HG02884 (cell line): Measurements from ENCODE around the gene SLC5A11.

ENCODE experiments used
- ATAC-seq: cut with Tn5 transposase; IDR thresholded peaks from one replicate; pipeline ENCODE4 v1.9.1; 2021; ENCODE audit warnings: mild to moderate bottlenecking, moderate library complexity; ENCODE audit not compliant: unreplicated experiment

The SLC5A11 gene

DNA sequence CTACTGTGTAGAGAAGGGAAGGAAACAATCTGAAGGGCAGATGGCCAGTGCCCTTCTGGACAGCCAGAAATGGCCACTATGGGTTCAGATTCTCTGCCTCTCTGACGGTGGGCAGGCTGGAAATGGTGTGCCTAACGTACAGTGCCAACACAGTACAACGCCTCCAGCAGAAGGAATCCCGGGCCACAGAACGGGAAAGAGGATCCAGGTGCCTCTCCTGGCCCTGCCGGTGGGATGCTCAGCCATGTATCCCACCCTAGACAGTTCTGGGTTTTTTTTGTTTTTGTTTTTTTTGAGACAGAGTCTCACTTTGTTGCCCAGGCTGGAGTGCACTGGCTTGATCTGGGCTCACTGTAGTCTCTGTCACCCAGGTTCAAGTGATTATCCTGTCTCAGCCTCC is 71.5 kb downstream of the SLC5A11 start:
- ATAC-seq = no peak

DNA sequence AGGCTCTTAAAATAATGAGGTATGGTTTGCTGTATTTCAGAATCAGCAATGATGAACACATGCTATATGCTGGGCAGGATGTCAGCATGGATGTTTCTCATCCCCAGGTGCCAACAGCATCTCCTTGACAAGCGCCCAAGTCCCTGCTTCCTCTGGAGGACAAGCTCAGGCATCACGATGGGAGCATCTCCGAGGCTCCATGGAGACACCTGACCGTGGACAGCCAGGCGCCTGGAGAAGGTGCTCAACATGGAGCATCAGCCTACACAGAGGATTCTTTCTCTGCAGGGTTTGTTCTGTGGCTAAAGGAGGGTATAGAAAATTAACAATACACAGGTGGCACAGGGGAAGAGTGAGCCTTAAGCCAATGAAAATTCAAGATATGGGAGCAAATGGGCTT is 72.1 kb downstream of the SLC5A11 start:
- ATAC-seq = no peak

DNA sequence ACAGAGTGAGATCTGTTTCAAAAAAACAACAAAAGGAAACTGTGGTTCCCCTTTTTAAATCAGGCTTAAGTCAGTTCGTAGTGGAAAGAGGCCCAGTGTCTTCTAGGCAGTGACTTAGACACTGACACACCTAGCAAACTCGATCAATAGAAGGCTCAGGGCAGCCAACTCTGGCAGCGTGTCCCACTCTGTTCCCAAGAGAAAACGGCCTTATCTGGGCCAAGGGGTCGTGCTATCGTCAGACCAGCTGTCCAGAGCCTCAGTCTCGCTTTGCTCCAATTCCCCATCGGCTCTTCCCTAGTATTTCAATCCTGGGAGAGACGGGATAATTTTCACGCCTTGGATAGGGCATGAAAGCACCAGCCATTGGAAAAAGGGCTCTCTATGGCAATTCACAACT is 72.9 kb downstream of the SLC5A11 start:
- no peak for ATAC-seq

DNA sequence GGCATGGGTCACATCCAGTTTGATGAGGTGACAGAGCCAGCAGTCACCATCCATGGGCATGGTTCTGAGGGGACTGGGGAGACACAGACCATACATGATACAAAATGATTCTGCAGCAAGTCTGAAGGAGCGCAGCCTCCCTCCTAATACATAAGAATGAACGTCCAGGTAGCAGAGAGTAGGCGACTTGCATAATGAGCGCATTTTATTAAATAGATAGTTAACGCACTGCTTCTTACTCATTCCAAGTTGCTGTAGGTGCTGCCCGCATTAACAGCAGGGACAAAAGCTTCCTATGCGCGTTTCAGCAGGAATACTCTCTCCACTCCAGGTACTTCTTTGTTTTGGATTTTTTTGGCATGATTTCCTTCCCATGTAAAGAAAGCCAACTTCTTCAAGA is 73.8 kb downstream of the SLC5A11 start:
- no peak for ATAC-seq

DNA sequence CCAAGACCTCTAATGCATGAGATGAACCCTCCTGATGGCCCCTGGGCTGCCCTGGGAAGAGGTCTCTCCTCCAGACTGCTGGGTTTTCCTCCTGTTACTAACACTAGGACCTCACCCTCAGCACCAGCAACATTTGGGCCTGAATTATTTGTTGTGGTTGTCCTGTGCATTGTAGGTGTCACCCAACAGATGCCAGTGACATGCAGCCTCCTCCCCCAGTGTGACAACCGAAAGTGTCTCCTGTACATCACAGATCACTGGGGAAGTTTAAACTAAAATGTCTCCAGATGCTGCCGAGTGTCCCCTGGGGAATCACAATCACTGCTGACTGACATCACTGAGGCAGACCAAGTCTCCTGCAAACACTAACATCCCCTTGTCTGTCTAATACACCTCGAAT is 74.8 kb downstream of the SLC5A11 start:
- ATAC-seq = no peak

DNA sequence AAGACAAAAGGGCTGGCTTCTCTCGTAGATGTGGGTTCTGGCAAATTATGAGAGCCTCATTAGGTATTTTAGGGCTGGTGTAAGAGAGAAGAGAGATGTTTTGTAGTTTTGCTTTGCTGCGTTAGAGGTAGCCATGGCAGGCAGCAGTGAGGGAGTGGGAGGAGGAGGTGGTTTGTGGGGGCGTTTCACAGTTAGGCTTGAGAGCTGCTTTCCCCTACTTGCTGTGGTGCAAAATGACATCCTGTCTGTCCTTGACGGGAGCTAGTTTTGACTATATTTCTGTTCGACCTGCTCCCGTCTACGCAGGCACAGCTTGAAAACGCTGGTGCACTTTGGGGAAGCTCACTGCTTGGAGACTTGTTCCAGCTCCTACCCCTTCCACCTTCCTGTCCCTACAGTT is 75.5 kb downstream of the SLC5A11 start:
- ATAC-seq = no peak

DNA sequence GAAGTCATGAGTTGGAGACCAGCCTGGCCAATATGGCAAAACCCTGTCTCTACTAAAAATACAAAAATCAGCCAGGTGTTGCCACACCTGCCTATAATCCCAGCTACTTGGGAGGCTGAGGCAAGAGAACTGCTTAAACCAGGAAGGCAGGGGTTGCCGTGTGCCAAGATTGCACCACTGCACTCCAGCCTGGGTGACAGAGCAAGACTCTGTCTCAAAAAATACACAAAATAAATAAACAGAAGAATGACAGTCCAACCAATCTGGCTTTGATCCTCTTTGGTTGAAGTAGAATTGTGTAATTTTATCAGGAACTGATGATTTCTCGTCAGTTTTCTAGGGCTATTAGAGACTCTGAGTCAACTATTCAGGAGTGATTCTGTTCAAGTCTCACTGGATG is 79.4 kb downstream of the SLC5A11 start:
- no peak for ATAC-seq

DNA sequence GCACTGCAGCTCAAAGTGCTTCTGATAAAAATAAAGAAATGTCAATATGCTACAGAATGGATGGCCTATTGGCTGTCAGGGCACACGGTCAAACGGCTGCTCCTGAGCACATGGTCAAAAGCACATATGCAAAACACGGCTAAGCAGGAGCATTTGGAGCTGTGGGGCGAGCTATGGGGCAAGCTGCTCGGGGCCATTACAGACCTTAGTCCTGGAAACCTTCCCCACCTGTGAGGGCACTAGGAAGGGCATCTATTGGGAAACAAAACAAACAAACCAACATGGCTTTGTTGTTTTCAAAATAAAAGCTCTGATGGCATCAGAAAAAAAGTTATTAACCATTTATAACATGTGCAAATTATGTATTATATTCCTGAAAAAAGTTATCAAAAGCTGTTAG is 83.6 kb downstream of the SLC5A11 start:
- ATAC-seq = no peak

DNA sequence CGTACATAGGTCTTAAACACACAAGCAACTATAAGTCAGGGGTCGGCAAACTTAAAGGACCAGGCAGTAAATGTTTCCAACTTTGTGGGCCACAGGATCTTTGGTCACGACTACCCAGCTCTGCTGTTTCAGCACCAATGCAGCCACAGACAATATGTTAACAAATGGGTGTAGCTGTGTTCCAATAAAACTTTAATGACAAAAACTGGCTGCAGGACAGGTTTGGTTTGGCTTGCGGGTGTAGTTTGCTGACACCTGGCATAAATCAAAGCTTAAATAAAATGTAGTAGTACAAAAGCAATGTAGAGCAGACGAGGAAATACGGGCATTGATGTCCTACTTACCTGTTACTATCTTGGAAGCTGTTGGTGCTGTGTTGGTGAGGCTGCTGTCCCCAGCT is 84.7 kb downstream of the SLC5A11 start:
- ATAC-seq = no peak

DNA sequence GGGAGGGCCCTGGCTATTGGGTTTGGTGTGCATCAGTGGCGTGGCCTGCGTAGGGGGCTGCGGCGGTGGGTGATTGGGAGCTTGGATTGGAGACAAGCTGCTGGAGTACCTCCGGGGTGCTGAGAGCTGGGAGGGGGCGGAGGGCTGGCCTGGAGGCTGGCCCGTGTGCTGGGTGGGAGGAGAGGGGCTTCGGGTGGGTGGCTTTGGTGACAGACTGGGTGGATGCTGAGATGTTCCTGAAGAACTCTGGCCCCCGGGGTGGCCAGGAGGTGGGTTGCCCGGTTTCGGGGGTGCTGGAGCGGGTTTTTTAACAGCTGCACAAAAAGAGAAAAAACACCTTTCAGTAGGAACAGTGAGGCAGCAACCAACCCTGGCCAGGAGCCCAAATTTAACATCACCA is 85.3 kb downstream of the SLC5A11 start:
- no peak for ATAC-seq

DNA sequence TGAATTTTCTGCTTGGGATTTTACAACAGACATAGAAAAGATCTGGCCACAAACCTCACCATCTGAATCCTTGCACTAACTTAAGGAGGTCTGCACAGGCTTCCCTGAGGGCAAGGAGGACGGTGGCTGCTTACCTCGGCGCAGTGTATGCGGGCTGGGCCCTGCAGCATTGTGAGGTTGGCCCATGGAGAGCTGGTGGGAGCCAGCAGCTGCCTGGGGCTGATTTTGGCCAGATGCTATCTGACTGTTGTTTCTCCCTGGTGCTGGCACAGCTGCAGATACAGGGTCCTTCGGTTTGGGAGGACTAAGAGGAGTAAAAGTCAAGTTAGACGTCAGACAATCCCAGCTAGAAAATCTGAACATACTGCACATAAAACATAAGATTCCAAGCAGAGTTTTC is 89.6 kb downstream of the SLC5A11 start:
- ATAC-seq = no peak

DNA sequence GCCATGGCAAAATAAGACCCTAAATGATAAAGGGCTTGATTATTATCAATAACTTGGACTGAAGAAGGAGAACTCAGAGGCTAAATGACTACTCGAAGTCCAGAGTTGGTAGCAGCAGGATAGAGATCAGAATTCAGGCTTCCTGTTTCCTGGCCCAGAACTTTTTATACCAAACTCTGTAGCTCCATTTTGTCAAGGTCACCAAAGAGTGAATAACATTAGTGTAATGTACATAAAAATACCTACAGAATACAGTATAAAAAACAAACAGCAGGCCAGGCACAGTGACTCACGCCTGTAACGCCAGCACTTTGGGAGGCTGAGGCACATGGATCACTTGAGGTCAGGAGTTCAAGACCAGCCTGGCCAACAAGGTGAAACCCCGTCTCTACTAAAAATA is 90.4 kb downstream of the SLC5A11 start:
- ATAC-seq = no peak

DNA sequence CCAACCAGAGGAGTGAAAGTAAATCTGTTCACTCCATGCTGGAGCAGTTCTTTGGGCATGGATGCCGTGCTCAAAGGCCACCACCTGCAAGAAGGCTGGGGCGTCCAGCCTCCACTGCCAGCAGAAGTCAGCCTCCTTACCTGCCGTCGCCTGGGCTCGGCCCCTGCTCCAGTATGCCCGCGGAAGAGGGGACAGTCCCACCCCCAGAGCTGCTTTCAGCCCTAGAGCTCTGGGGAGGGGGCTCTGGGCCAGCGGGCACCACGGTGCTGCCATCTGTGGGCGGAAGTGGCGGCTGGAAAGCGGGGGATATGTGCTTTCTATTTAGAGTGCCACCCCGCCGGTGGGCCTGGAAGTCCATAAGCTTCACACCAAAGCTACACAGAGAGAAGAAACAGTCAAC is 93.5 kb downstream of the SLC5A11 start:
- no peak for ATAC-seq

DNA sequence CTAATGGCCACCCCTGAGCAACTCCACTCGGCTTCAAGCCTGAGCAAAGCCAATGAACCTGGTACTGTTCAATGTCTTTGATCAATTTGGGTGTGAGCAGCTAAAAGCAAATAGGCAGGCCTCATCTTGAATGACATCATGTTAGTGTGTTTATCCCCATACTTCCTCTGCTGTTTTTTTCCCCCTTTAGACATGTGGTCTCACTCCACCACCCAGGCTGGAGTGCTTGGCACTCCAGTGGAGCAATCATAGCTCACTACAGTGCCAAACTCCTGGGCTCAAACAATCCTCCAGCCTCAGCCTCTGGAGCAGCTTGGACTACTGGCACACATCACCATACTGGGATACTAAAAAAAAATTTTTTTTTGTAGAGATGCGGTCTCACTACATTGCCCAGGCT is 94.0 kb downstream of the SLC5A11 start:
- no peak for ATAC-seq

DNA sequence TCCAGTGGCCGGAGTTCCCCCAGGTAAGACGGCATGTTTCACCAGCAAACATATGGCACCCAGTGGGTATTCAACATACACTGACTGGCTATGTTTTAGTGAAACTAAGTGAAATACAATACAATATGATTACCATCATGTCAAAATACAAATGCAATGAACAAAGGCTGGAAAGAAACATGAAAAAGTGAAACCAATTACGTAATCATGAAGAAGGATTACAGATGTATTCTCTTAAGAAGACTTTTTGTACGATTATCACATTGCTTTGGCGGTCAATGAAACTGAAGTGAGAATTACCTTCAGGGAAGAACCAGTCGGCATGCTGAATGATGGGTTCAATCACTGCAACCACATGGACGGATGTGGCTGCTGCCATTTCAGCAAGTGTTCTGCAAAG is 97.7 kb downstream of the SLC5A11 start:
- ATAC-seq = no peak

DNA sequence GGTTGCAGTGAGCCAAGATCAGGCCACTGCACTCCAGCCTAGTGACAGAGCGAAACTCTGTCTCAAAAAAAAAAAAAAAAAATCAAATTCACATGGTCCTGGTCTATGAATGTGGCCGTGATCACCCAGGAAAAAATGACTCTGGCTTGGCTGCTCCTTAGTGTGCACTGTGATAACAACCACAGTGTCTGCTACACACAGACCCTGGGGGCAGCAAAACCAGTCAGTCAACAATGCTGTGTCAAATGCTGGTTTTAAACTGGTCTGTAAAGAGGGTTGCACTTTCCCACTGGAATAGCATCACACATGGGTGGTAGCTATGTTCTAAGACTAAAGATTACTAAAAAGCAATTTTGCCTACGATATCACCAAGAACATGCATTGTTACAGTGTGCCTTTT is 98.4 kb downstream of the SLC5A11 start:
- no peak for ATAC-seq

DNA sequence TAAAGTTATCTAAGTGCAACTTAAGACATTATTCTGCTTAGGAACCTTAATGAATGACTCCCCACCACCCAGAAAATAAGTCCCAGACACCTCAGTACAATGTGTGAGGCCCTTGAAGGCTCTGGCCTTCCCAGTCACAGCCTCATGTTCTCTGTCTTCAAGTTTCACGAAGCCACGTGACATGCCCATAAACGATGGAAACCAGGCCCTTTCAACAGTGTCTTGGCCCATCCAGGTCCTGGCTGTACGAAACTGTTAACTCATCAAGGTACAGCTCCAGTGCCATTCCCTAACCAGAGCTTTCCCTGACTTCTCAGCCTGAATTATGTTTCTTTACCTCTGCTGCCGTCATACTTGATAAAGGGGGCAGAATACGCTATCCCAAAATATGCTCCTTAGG is 100.4 kb downstream of the SLC5A11 start:
- no peak for ATAC-seq

DNA sequence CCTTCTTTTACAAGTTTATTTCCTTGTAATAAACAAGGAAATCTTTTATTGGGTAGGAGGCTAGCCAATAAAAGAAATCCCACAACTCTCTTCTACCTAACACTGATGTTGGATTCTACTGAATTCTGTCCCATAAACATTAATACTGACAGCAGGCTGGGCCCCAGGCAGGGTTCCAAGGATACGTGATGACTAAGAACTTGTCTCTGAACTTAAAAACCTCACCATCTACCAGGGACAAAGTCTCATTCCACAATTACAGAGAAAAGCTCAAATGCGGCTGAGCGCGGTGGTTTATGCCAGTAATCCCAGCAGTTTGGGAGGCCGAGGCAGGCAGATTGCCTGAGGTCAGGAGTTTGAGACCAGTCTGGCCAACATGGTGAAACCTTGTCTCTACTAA is 104.5 kb downstream of the SLC5A11 start:
- ATAC-seq = no peak

DNA sequence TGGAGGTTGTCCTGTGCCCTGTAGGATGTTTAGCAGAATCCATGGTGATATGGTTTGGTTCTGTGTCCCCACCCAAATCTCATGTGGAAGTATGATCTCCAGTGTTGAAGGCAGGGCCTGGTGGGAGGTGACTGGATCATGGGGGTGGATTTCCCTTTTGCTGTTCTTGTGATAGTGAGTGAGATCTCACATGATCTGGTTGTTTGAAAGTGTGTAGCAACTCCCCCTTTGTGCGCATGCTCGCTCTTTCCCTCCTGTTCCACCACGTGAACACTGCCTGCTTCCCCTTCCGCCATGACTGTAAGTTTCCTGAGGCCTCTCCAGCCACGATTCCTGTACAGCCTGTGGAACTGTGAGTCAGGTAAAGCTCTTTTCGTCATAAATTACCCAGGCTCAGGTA is 107.5 kb downstream of the SLC5A11 start:
- ATAC-seq = no peak

DNA sequence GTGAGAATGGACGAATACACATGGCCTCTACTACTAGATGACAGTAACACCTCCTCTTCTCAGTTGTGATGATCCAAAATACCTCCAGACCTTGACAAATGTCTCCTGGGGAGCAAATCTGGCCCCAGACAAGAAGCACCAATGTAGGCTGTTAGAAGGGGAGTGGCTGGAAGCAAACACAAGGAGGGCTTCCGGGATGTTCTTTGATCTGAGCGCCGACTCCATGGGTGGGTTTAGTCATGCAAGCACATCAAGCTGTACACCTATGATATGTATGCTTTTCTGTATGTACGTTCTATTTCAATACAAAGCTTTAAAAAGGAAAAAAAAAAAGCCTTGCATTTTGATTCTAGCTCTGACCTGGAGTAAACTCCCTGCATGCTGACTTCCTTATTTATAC is 108.0 kb downstream of the SLC5A11 start:
- no peak for ATAC-seq

DNA sequence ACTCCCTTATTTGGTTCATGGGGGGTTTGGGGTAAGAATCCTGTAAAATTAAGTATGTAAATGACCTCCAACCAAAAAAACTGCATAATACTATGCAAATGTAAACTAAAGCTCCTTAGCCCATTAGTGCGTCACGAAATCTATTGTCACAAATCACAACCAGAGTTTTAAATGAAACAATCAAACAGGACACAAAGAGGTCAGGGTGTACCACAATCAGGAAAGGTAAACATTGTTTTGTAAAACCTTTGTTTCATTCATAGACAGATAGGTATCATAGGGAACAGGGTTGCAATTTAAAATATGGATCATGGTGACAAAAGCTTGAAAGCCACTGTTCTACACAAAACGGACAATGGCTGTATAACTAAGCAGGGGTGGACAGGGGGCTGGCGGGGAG is 108.4 kb downstream of the SLC5A11 start:
- no peak for ATAC-seq

DNA sequence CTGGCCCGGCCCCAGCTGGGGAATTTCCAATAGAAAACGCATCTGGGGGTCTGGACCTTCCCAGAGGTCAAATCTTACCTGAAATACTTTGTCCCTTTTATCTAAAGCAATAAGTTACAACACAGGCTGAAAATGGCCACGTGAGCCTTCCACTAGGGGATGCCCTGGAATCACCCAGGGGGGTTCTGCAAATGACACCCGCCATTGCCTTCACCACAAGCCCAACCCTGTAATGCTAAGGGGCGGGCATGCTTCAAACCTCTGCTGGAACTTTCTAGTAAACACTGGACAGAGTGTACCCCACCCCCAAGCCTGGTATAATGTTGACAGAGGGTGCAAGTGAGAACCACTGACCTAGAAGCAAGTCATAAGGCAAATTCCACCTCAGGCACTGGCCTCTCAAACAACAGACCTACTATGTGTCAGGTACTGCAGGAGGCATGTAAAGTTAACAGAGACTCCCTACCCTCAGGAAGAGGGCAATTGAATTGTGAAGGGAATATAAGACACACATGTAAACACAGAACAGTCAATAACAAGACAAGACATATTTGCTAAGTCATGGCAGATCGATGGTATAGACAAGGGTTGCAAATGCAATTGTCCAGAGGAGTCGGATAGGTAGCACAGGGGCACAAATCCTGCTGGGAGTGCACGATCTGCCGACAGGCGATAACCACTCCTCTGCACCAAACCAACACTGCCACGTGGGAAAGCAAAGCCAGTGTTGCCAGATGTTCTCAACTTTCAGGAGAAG is 110.4 kb downstream of the SLC5A11 start:
- no peak for ATAC-seq

DNA sequence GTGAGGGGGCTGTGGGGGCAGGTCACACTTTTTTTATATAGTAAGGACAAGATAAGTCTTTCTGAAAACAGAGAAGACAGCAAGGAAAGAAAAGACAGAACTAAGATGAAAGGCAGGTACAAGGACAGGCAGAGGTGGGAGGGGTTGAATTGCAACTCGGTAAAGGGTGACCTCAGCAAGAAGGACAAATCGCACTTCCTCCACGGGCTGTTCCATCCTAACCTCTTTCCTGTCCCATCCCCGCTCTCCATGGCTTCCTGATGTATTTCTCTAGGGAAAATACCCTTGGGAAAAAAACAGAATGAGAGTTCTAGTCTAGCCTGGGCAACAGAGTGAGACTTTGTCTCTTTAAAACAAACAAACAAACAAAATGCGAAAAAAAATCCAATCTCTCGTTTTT is 112.1 kb downstream of the SLC5A11 start:
- ATAC-seq = no peak
